IMR-90 (cell line): ENCODE data around the gene GMPPB.

ENCODE experiments used
- CEBPB ChIP-seq: IDR thresholded peaks from 2 replicates; pipeline ENCODE4 v1.6.1; 2012; ENCODE audit warnings: low read depth, low read length, improper control_type of control experiment
- MXI1 ChIP-seq: IDR thresholded peaks from 2 replicates; pipeline ENCODE4 v1.6.1; 2012; ENCODE audit warnings: low read depth, mild to moderate bottlenecking, low read length, moderate library complexity, borderline replicate concordance
- RAD21 ChIP-seq: IDR thresholded peaks from 2 replicates; pipeline ENCODE4 v1.6.1; 2012; ENCODE audit warnings: low read length, improper control_type of control experiment
- TF ChIP-seq, protein P1 (sequence below): conservative IDR thresholded peaks from 2 replicates; pipeline ENCODE4 v1.5.1; 2012; ENCODE audit warnings: mild to moderate bottlenecking, low read depth, low read length, improper control_type of control experiment

DNA sequence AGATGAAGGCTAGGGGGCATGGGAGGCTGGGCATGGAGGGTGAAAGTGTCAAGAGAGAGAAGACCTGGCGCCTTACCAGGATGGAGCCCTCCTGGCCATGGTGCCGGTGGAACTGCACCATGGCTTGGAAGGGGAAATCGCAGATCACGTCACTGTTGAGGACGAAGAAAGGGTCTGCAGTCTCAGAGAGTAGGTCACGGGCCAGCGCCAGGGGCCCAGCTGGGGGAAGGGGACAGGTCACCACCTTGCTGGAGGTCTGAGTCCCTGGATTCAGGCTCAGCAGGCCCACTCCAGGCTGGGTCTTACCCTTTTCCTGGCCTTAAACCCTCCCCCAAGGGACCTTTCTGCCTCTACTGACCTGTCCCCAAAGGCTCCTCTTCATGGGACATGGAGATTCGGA is 855 bp downstream of the GMPPB start:
- TF ChIP-seq, protein P1, sequence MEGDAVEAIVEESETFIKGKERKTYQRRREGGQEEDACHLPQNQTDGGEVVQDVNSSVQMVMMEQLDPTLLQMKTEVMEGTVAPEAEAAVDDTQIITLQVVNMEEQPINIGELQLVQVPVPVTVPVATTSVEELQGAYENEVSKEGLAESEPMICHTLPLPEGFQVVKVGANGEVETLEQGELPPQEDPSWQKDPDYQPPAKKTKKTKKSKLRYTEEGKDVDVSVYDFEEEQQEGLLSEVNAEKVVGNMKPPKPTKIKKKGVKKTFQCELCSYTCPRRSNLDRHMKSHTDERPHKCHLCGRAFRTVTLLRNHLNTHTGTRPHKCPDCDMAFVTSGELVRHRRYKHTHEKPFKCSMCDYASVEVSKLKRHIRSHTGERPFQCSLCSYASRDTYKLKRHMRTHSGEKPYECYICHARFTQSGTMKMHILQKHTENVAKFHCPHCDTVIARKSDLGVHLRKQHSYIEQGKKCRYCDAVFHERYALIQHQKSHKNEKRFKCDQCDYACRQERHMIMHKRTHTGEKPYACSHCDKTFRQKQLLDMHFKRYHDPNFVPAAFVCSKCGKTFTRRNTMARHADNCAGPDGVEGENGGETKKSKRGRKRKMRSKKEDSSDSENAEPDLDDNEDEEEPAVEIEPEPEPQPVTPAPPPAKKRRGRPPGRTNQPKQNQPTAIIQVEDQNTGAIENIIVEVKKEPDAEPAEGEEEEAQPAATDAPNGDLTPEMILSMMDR = no peak
- no peak for TF ChIP-seq MXI1
- no peak for TF ChIP-seq RAD21
- no peak for TF ChIP-seq CEBPB
